ENCODE data around the gene TNFRSF1A.

Gene TNFRSF1A

DNA sequence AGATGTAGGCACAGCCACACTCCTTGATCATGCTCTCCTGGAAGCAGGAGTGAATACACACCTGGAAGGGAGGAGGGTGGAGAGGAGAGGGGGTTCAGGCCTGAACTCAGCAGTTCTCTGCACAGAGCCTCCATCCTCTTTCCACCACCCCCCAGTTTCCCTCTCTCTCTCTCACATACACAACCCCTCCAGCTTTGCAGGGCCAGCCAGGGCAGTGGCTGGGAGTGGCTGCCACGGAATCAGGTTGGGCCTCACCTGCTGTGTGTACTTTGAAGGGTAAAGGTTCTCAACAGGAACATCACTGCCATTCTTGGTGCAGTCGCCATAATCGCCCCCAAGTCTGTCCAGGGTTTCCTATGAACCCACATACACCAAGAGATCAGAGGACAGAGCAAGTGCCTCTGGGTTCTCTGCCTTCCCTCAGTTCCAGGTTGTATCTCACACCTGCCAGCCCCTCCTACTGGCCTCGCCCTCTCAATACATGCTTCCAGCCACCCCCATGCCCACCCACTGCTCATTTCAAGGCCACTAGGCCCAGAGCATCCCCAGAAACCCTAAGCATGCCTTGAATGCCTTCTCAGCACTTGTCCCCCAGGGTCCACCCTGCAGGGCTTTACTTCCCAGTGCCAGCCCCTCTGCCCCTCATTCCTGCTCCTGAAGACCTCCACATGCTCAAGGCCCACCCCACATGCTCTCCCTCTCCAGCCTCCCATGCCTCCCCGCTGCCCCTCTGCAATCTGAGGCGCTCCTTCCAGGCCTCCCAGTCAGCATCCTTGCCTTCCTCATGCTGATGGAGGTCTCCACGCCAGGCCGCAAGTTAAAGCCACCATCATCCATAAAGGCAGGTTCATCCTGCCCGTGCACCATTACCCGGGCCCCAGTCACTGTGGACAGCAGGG, 12.9 kb upstream of the TNFRSF1A start:
- no peak for DNase-seq (ENCODE audit: extremely low read depth, low read depth)

DNA sequence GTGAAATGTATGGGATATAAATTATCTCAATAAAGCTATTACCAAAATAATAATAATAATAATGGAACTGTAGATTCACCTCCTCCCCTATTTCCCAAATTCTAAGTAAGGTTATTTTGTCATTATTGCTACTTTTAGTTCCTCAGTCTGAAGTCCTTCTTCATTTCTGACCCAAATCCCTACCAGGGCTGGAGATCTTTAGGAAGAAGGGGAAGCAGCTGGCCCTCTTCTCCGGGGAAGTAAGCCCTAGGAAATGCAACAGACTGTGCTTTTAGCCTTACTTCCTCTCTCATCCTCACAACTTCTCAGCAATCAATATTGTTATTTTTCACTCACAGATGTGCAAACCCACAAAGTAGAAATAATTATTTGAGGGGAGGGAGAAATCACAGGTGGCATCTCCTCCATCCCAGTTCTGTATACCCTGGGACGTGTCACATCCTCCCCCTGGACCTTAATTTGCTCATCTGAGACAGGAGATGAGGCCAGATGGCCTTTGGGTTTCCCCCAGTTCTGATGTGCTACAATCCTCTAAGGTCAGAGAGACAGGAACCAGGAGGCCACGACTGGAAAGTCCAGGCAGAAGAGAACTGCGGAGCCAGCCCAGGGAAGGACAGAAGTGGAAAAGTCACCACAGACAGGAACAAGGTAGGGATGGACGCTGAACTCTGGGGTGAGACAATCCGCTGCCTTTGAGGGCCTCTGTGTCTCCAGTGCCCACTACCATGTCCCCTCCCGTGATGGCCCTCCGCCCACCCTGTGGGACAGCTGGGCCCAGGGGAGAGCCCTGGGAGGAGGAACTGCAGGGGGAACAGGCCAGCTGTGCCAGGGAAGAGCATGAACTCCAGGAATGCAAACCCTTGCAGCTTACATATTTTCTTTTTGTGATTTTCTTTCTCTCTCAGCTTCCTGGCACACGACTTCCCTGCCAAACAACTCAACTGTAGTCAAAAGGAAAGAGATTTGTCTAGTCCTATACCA, 10.6 kb upstream of the TNFRSF1A start:
- TF ChIP-seq, protein P1, sequence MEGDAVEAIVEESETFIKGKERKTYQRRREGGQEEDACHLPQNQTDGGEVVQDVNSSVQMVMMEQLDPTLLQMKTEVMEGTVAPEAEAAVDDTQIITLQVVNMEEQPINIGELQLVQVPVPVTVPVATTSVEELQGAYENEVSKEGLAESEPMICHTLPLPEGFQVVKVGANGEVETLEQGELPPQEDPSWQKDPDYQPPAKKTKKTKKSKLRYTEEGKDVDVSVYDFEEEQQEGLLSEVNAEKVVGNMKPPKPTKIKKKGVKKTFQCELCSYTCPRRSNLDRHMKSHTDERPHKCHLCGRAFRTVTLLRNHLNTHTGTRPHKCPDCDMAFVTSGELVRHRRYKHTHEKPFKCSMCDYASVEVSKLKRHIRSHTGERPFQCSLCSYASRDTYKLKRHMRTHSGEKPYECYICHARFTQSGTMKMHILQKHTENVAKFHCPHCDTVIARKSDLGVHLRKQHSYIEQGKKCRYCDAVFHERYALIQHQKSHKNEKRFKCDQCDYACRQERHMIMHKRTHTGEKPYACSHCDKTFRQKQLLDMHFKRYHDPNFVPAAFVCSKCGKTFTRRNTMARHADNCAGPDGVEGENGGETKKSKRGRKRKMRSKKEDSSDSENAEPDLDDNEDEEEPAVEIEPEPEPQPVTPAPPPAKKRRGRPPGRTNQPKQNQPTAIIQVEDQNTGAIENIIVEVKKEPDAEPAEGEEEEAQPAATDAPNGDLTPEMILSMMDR (IDR thresholded peaks at IDR 0.05; ENCODE audit: low read depth, low read length) = no peak
- DNase-seq (ENCODE audit: extremely low read depth, low read depth) = no peak

More for the DNA sequence above, 12.9 kb upstream of the TNFRSF1A start:
- TF ChIP-seq, protein P1 (IDR thresholded peaks at IDR 0.05; ENCODE audit: low read depth, low read length) = no peak

GRCh38 chr12:6351622-6352021, 9.7 kb upstream of the TNFRSF1A start:
- TF ChIP-seq, protein P1 (IDR thresholded peaks at IDR 0.05; ENCODE audit: low read depth, low read length) = no peak
- DNase-seq (ENCODE audit: extremely low read depth, low read depth) = no peak

GRCh38 chr12:6347367-6348338, 5.8 kb upstream of the TNFRSF1A start:
- no peak for DNase-seq (ENCODE audit: extremely low read depth, low read depth)
- TF ChIP-seq, protein P1 (IDR thresholded peaks at IDR 0.05; ENCODE audit: low read depth, low read length) = no peak

GRCh38 chr12:6346942-6347341, 5.1 kb upstream of the TNFRSF1A start:
- TF ChIP-seq, protein P1 (IDR thresholded peaks at IDR 0.05; ENCODE audit: low read depth, low read length) = no peak
- DNase-seq (ENCODE audit: extremely low read depth, low read depth) = no peak

GRCh38 chr12:6346235-6346832, 4.5 kb upstream of the TNFRSF1A start:
- TF ChIP-seq, protein P1 (IDR thresholded peaks at IDR 0.05; ENCODE audit: low read depth, low read length) = no peak
- no peak for DNase-seq (ENCODE audit: extremely low read depth, low read depth)

Measured in AG09319 (cell line).